ENCODE data around the gene NUP153.

DNA sequence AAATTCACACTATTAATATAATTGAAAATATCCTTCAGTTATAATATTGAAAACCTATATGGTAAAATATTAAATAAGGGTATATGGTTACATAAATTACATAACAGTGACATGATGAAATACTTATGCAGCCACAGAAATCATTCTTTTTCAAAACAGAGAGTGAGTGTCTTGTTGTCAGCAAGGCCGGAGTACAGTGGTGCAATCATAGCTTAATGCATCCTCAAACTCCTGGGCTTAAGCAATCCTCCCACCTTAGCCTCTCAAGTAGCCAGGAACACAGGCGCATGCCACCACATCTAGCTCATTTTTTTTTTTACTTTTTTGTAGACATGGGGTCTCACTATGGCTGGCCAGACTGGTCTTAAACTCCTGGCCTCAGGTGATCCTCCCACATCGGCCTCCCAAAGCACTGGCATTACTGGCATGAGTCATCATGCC is 66.2 kb downstream of the NUP153 start:
- TF ChIP-seq, protein P1, sequence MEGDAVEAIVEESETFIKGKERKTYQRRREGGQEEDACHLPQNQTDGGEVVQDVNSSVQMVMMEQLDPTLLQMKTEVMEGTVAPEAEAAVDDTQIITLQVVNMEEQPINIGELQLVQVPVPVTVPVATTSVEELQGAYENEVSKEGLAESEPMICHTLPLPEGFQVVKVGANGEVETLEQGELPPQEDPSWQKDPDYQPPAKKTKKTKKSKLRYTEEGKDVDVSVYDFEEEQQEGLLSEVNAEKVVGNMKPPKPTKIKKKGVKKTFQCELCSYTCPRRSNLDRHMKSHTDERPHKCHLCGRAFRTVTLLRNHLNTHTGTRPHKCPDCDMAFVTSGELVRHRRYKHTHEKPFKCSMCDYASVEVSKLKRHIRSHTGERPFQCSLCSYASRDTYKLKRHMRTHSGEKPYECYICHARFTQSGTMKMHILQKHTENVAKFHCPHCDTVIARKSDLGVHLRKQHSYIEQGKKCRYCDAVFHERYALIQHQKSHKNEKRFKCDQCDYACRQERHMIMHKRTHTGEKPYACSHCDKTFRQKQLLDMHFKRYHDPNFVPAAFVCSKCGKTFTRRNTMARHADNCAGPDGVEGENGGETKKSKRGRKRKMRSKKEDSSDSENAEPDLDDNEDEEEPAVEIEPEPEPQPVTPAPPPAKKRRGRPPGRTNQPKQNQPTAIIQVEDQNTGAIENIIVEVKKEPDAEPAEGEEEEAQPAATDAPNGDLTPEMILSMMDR (IDR thresholded peaks at IDR 0.05) = no peak
- TF ChIP-seq POLR2A (IDR thresholded peaks at IDR 0.05) (no peak), EP300 (IDR thresholded peaks at IDR 0.05) (peak in 1 of 2 donors; percentile 21)

All from tibial nerve (tissue), 4 donors.